K562 (cell line): ENCODE measurements around the gene ZNF593OS.

Experiments used
- ATF3 ChIP-seq, 2 experiments: fragments of 450-650 bp in 1 of 2; sonication (generic) in 1 of 2; formaldehyde crosslinking in 1 of 2; IDR thresholded peaks in 1 of 2; conservative IDR thresholded peaks in 1 of 2; 2 replicates each; pipeline versions ENCODE4 v1.6.1 to v1.8.1; 2016 to 2023; ENCODE audit warnings: mild to moderate bottlenecking in 2 of 2, moderate library complexity in 2 of 2, inconsistent platforms in 1 of 2, missing genetic modification reagents in 1 of 2
- EGR1 ChIP-seq: fragments of 450-650 bp; conservative IDR thresholded peaks from 2 replicates; pipeline ENCODE4 v1.6.1; 2017; ENCODE audit warnings: mild to moderate bottlenecking
- EWSR1 ChIP-seq: fragments of 450-650 bp; IDR thresholded peaks from 2 replicates; pipeline ENCODE4 v1.6.1; 2018; ENCODE audit warnings: borderline replicate concordance, mild to moderate bottlenecking, low read depth, moderate library complexity; ENCODE audit not compliant: partially characterized antibody
- GATA2 ChIP-seq: sonication (generic); formaldehyde crosslinking; IDR thresholded peaks from 2 replicates; pipeline ENCODE4 v1.4.0; 2020; ENCODE audit warnings: mild to moderate bottlenecking, missing genetic modification reagents
- HNRNPL ChIP-seq: fragments of 200-400 bp; formaldehyde crosslinking; IDR thresholded peaks from 2 replicates; pipeline ENCODE4 v1.6.1; 2017; ENCODE audit warnings: low read depth, mild to moderate bottlenecking, low read length
- NR1H2 ChIP-seq: sonication (generic); formaldehyde crosslinking; IDR thresholded peaks from 2 replicates; pipeline ENCODE4 v1.4.0; 2020; ENCODE audit warnings: mild to moderate bottlenecking, missing genetic modification reagents
- PCBP2 ChIP-seq: fragments of 200-400 bp; formaldehyde crosslinking; IDR thresholded peaks from 2 replicates; pipeline ENCODE4 v1.6.1; 2018; ENCODE audit warnings: low read length, low read depth, mild to moderate bottlenecking, moderate library complexity; ENCODE audit not compliant: poor library complexity, severe bottlenecking
- RAD21 ChIP-seq, 2 experiments: fragments of 250-450 bp in 1 of 2; fragments of 450-650 bp in 1 of 2; sonication (Bioruptor Pico) in 1 of 2; formaldehyde crosslinking in 1 of 2; IDR thresholded peaks in 1 of 2; conservative IDR thresholded peaks in 1 of 2; 2 replicates each; pipeline versions ENCODE4 v1.4.0 to v1.8.0; 2020 to 2022; ENCODE audit warnings: mild to moderate bottlenecking in 2 of 2, moderate library complexity in 1 of 2
- RBM34 ChIP-seq: fragments of 200-400 bp; formaldehyde crosslinking; IDR thresholded peaks from 2 replicates; pipeline ENCODE4 v1.6.1; 2018; ENCODE audit warnings: low read length, borderline replicate concordance; ENCODE audit not compliant: insufficient read depth
- SMAD1 ChIP-seq: fragments of 150-350 bp; IDR thresholded peaks from 2 replicates; pipeline ENCODE4 v1.6.1; 2014; ENCODE audit warnings: low read length, low read depth; ENCODE audit not compliant: partially characterized antibody
- TEAD4 ChIP-seq, 2 experiments: sonication (generic) in 1 of 2; formaldehyde crosslinking in 1 of 2; IDR thresholded peaks; 2 replicates each; pipeline versions ENCODE4 v1.6.1 to v1.8.0; 2012 to 2022; ENCODE audit warnings: borderline replicate concordance in 1 of 2, inconsistent platforms in 1 of 2, low read length in 1 of 2, mild to moderate bottlenecking in 1 of 2, missing genetic modification reagents in 1 of 2
- ZNF274 ChIP-seq: IDR thresholded peaks from 2 replicates; pipeline ENCODE4 v1.6.1; 2011; ENCODE audit warnings: low read depth, mild to moderate bottlenecking, low read length, moderate library complexity, borderline replicate concordance
- TF ChIP-seq, protein P1 (sequence below), 3 experiments: IDR thresholded peaks in 2 of 3; conservative IDR thresholded peaks in 1 of 3; 2 replicates each; pipeline ENCODE4 v1.5.1; 2011 to 2012; ENCODE audit warnings: low read length in 3 of 3, mild to moderate bottlenecking in 3 of 3, control low read depth in 2 of 3, improper control_type of control experiment in 1 of 3, inconsistent platforms in 1 of 3, low read depth in 1 of 3, mixed read lengths in 1 of 3, moderate library complexity in 1 of 3; ENCODE audit not compliant: insufficient read depth in 2 of 3

GRCh38 chr1:26170472-26170821, 1.2 kb downstream of the ZNF593OS start:
- TF ChIP-seq EWSR1 = no peak
- TF ChIP-seq PCBP2 = no peak
- TF ChIP-seq, protein P1, sequence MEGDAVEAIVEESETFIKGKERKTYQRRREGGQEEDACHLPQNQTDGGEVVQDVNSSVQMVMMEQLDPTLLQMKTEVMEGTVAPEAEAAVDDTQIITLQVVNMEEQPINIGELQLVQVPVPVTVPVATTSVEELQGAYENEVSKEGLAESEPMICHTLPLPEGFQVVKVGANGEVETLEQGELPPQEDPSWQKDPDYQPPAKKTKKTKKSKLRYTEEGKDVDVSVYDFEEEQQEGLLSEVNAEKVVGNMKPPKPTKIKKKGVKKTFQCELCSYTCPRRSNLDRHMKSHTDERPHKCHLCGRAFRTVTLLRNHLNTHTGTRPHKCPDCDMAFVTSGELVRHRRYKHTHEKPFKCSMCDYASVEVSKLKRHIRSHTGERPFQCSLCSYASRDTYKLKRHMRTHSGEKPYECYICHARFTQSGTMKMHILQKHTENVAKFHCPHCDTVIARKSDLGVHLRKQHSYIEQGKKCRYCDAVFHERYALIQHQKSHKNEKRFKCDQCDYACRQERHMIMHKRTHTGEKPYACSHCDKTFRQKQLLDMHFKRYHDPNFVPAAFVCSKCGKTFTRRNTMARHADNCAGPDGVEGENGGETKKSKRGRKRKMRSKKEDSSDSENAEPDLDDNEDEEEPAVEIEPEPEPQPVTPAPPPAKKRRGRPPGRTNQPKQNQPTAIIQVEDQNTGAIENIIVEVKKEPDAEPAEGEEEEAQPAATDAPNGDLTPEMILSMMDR (IDR thresholded peaks at IDR 0.05 in 2 of 3, conservative IDR thresholded peaks at IDR 0.05 in 1 of 3; ENCODE audit: insufficient read depth in 2 of 3, low read depth in 1 of 3, low read length in 3 of 3) = no peak
- TF ChIP-seq RAD21 (CRISPR knock-in tag; conservative IDR thresholded peaks at IDR 0.05 in 1 of 2, IDR thresholded peaks at IDR 0.05 in 1 of 2) = no peak
- no peak for TF ChIP-seq GATA2 (CRISPR knock-in tag)
- TF ChIP-seq ZNF274 = no peak
- no peak for TF ChIP-seq HNRNPL
- TF ChIP-seq RBM34 = no peak
- TF ChIP-seq TEAD4 (IDR thresholded peaks at IDR 0.05; ENCODE audit: low read length) = no peak
- TF ChIP-seq TEAD4 (CRISPR knock-in tag; IDR thresholded peaks at IDR 0.05; ENCODE audit: borderline replicate concordance) = no peak
- no peak for TF ChIP-seq SMAD1
- no peak for TF ChIP-seq NR1H2 (CRISPR knock-in tag)
- TF ChIP-seq ATF3 (IDR thresholded peaks at IDR 0.05) = no peak
- no peak for TF ChIP-seq ATF3 (CRISPR knock-in tag; conservative IDR thresholded peaks at IDR 0.05)
- TF ChIP-seq EGR1 = no peak
